MG63 (cell line): ENCODE data around the gene PAPOLA. TPM values are rescaled to one million over a fixed set of nuclear protein-coding genes. Genes with fewer than 3 reads are reported as not detected.

Experiments
- DNase-seq: peaks from one replicate; pipeline ENCODE4 v3.0.0-alpha.2; 2020
- H3K27me3 ChIP-seq: fragments of 250-450 bp; sonication (Bioruptor Pico); 2 replicates; pipeline ENCODE4 v1.5.1; 2020; ENCODE audit warnings: mild to moderate bottlenecking, moderate library complexity
- H3K36me3 ChIP-seq: fragments of 250-450 bp; sonication (Bioruptor Pico); 2 replicates; pipeline ENCODE4 v1.5.1; 2020; ENCODE audit warnings: mild to moderate bottlenecking, moderate library complexity
- H3K4me3 ChIP-seq: fragments of 250-450 bp; sonication (Bioruptor Pico); 2 replicates; pipeline ENCODE4 v1.5.1; 2020; ENCODE audit warnings: mild to moderate bottlenecking, moderate library complexity
- H3K9me3 ChIP-seq: fragments of 250-450 bp; sonication (Bioruptor Pico); 2 replicates; pipeline ENCODE4 v1.5.1; 2020; ENCODE audit warnings: mild to moderate bottlenecking, moderate library complexity
- total RNA-seq: library from RNA; depleted of rRNA; stranded (reverse); fragments of >200 nt; shearing (Covaris generic); gene quantifications from 2 replicates; pipeline ENCODE4 v1.2.3, GENCODE V29; 2014; ENCODE audit warnings: low replicate concordance

Gene PAPOLA
- total RNA-seq, 1 experiment from 2014 or later = 87.4 TPM

DNA sequence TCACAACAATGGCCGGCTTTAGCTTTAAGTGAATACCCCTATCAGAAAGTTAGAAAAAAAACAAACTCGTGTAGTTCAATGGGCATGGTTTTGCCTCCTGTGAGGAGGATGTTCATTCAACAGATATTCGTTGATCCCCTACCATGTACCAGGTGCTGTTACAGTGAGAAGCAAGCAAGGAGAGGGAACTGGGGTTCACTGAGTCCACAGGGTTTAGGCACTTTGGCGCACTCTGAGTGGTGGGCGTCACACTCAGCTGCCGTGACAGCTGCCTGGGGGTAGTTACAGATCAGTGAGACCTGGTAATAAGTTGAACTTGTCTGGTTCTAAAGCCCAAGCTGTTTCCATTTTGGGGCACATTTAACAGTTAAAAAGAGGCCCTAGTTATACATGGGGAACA lies 74.2 kb downstream of the PAPOLA start:
- Histone ChIP-seq H3K4me3 (no peak overlapping the region), H3K27me3 (no peaks in the 10 kb centered on the region), H3K36me3 (no peaks in the 10 kb centered on the region), H3K9me3 (no peaks in the 10 kb centered on the region)
- no peak for DNase-seq

DNA sequence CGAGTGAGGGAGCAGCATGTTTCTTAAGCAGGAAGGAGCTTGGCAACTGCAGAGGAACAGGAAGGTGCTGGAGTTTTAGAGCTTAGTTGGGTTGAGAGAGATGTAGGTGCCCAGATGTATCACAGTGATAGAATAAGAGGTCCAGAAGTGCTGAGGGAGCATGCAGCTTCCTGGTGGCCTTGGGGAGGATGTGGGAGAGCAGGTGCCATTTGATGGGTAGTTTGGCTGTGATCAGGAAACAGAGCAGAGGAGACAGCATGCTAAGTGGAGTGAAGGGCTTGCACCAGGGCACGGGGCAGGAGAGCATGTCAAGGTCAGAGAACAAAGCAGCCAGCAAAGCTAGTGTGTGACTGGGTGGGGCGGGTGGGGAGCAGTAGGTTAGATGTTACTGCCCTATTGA lies 74.8 kb downstream of the PAPOLA start:
- no peak for DNase-seq

DNA sequence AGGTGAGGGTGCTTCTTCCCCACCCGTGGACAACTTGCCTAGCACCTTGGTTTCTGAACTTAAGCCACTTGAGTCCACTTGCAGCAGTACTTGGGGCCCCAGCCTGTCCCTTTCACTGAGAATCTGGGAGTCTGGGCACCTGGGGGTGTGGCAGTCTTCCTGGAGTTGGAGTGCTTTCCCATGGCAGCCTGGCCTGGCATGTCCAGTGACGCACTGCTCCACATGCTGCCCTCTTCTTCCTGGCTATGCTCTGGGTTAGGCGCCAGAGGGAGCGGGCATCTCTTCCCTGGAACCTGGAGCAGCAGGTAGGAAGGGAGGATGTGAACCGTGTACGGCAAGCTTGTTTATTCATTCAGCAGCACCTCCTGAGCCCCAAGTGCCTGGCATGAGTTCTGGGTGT lies 76.4 kb downstream of the PAPOLA start:
- H3K36me3 ChIP-seq = no peaks in the 10 kb centered on the region
- no peak for DNase-seq
- no peaks in the 10 kb centered on the region for H3K9me3 ChIP-seq
- no peaks in the 10 kb centered on the region for H3K27me3 ChIP-seq
- no peak overlapping the region for H3K4me3 ChIP-seq

More for the DNA sequence above, 74.8 kb downstream of the PAPOLA start:
- no peaks in the 10 kb centered on the region for H3K36me3 ChIP-seq
- no peaks in the 10 kb centered on the region for H3K27me3 ChIP-seq
- H3K9me3 ChIP-seq = no peaks in the 10 kb centered on the region
- no peak overlapping the region for H3K4me3 ChIP-seq

DNA sequence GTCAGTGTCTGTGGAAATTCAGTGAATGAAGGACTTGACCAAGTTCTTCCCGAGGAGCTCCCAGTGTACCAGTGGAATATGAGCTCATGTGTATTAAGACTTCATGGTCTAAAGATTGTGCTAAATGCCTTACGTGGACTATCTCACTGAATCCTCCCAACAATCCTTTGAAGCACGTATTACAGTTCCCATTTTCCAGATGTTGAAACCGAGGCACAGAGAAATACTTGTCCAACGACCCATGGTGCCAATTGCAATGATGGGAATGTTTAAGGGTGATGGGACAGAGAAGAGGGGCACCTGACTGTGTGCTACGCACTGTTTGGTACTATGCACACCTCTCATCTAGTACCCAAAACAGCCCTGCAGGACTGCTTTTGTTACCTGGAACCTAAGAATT lies 77.2 kb downstream of the PAPOLA start:
- DNase-seq = no peak
- Histone ChIP-seq H3K9me3 (no peaks in the 10 kb centered on the region), H3K4me3 (no peak overlapping the region), H3K27me3 (no peaks in the 10 kb centered on the region), H3K36me3 (no peaks in the 10 kb centered on the region)

DNA sequence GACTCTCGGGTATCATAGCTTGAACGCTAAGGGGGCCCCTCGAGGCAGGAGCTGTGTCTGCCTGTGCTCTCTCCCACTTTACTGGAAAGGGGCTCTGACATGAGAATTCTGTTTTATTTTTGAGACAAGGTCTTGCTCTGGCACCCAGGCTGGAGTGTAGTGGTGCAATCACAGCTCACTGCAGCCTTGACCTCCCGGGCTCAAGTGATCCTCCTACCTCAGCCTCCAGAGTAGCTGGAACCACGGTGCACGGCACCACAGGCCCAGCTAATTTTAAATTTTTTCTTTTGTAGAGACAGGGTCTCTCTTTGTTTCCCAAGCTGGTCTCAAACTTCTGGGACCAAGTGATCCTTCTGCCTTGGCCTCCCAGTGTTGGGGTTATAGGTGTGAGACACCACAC lies 77.7 kb downstream of the PAPOLA start:
- no peaks in the 10 kb centered on the region for H3K36me3 ChIP-seq
- H3K4me3 ChIP-seq = no peak overlapping the region
- H3K9me3 ChIP-seq = no peaks in the 10 kb centered on the region
- no peaks in the 10 kb centered on the region for H3K27me3 ChIP-seq
- no peak for DNase-seq

DNA sequence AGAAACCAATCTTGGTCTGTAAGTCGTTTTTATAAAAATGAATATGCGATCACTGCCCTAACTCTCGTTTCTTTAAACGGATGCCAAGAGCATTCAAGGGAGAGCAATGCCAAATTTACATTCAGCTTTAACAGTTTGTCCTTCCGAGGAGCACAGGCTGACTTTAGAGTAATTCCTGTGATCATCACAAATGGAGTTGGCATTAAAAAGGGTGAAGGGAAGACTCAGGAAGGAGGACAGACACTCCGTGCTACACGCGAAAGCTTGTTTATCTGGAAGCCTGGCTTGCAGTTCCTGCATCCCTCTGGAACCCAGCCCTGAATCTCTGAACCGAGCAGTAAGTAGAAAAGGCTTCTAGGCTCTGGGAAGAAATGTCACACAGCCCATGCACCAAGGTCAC lies 78.4 kb downstream of the PAPOLA start:
- Histone ChIP-seq H3K36me3 (no peaks in the 10 kb centered on the region), H3K4me3 (no peak overlapping the region), H3K9me3 (no peaks in the 10 kb centered on the region), H3K27me3 (no peaks in the 10 kb centered on the region)
- no peak for DNase-seq

DNA sequence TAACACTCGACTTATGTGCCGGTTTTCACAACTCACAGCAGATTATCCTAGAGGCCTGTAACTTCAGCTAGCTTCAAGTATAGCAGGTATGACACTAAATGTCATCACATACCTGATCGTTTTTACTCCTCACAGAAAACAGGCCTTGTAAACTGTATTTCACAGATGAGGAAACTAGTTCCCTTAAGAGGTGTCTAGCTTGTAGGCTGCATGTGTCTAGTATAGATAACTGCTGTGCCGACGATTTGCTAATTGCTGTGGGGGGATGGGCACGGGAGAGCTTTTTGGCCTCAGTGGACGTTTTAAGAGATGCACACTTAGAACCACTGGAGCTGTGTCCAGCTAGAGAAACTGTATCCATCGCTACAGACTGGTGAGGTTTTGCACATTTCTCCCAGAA lies 78.8 kb downstream of the PAPOLA start:
- no peaks in the 10 kb centered on the region for H3K36me3 ChIP-seq
- no peak for DNase-seq
- H3K27me3 ChIP-seq = no peaks in the 10 kb centered on the region
- no peaks in the 10 kb centered on the region for H3K9me3 ChIP-seq
- no peak overlapping the region for H3K4me3 ChIP-seq

DNA sequence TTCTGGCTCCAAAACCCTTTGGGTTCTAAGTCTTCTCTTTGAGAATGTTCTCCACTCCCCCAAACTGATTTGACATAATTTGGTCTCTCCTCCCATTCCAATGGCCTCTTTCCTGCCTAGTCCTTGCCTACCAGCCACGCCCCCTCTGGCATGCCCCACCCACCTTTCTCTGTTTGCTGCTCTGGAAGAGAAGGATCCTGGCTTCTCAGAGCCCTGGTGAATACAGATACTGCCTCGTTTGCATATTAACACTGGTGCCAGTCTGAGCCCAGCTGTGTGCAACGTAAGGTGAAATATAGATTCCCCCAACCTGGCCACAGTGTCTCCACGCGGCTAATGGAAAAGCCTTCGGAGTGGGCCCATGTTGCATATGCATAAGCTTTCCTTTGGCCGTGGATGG lies 79.7 kb downstream of the PAPOLA start:
- Histone ChIP-seq H3K27me3 (no peaks in the 10 kb centered on the region), H3K9me3 (no peaks in the 10 kb centered on the region), H3K4me3 (no peak overlapping the region), H3K36me3 (no peaks in the 10 kb centered on the region)
- no peak for DNase-seq

DNA sequence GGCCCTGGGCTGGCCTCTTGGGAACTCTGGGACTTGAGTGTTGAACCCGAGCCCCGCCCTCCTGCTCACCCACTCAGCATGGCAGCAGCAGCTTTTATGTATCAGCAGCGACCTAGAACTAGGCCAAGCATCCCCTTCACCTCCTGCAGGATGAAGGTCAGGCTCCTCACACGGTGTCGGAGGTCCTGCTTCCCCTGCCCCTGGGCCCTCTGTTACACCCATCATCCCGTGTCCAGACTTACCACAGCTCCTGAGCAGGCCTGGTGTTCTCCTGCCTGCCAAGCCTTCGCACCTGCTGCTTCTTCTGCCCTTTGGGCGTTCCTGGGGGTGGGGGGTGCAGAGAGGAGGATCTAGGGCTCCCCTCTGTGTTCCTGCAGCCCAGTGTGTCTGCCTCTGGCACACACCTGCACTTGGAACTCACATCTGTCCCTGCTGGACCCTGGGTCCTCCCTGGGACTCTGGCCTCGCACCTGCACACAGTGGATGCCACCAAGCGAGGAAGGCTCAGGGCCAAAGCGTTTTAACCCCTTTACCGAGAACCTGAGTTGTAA lies 80.3 kb downstream of the PAPOLA start:
- no peaks in the 10 kb centered on the region for H3K9me3 ChIP-seq

DNA sequence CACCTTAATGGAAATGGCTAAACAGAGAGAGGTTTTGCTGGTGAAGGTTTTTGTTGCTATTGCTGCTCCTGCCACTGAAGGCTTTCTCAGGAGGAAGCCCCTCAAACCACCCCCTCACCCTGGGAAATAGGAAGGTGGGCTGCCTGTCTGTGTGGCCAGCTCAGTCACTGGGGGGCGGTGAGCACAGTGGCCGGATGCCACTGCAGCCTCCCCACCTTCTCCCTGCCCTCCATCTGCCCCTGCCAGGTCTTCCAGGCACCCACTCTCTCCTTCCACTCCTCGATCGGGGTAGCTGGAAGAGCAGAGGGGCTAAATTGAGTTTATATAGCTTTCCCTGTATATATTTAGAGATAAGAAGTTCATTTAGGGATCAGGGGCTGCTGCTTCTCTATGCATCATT lies 80.8 kb downstream of the PAPOLA start:
- Histone ChIP-seq H3K4me3 (no peak overlapping the region), H3K9me3 (no peaks in the 10 kb centered on the region), H3K36me3 (no peaks in the 10 kb centered on the region), H3K27me3 (no peaks in the 10 kb centered on the region)
- DNase-seq = no peak

More for the DNA sequence above, 80.3 kb downstream of the PAPOLA start:
- no peak for DNase-seq
- H3K4me3 ChIP-seq = no peak overlapping the region
- H3K27me3 ChIP-seq = no peaks in the 10 kb centered on the region
- H3K36me3 ChIP-seq = no peaks in the 10 kb centered on the region

DNA sequence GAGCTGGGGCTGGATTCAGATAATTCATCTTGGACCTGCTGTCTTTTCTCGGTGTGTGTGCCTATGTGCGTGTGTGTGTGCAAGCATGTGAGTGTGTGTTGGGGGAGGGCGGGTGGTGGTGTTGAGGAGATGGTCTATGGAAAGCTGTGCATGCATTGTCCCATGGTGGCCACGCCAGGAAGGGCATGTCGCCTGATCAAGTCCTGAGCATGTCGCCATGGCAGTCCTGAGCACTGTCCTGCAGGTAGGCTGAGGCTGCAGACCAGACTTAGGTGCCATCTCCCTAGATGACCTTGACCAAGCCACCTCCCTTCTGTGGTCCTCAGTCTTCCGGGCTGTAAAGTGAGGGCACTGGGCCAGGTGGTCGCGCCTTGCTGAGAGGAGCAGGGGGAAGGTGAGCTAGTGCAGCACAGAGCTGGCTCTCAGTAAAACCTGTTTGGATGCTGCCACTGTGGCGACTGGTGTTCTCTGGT lies 81.4 kb downstream of the PAPOLA start:
- Histone ChIP-seq H3K27me3 (no peaks in the 10 kb centered on the region), H3K9me3 (no peaks in the 10 kb centered on the region), H3K4me3 (no peak overlapping the region), H3K36me3 (no peaks in the 10 kb centered on the region)
- DNase-seq = no peak

DNA sequence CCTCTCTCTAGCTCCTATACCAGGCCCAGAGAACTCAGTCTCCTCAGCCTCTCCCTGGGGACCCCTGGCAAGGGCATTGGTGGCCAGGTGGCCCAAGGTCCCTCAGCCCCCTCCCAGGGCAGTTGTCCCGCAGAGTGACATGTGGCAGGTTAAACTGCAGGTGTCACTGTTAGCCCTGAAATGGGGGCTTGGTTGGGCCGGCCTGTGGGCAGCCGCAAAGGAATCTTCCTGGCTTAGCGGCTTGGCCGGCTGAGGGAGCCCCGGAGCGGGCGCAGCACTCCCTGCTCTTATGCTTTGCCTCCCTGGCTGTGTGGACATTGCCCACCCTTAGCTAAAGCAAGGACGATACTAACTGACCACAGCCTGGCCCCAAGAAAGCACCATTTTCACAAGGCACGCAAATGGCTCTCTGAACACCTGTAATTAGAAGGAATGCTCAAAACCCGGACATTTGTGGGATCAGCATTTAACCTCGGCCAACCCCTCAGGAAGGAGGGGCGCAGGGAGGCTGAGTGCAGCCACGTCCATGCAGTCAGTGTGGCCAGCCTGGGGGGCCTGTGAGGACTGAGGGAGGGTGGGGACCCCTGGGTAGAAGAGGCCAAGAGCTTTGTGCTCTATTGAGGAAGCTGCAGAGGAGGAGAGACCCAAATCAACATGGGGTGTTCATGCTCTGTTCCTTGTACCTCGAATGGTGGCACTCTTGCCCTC lies 82.2 kb downstream of the PAPOLA start:
- peak; percentile 4 for DNase-seq

DNA sequence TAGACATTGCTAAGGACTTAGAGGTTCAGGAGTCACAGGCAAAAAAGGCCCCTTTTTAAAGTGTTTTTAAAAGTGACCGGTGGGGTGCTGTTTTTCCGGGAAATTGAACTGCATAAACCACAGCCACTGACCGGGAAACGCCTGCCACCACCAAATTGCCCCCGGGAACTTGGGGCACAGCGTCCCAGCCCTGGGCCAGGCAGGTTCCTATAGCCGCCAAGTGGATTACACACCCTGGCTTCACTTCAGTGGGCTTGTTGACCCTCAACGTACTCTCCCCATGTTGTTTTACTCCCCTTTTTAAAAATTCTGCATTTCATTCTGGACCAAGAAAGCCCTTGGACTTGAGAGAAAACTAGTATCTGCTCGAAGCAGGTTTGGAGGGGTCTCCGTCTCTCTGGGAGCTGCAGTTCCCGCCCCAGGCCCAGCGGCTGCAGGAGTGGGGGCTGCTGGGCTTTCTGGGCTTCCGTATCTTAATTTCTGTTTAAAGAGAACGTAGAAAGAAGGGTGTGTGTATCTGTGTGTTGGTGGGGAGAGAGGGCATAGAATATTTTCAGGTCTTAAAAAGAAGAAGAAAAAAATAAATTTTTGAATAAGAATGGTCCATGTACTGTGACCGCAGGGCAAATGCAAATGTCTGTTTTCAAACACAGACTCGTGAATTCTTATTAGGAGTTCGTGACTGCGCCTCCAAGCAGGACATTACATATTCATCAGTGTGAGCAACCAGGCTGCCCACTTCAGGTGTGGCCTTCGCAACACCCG lies 82.9 kb downstream of the PAPOLA start:
- no peak for DNase-seq
- H3K36me3 ChIP-seq = no peaks in the 10 kb centered on the region
- no peaks in the 10 kb centered on the region for H3K27me3 ChIP-seq
- H3K4me3 ChIP-seq = no peak overlapping the region
- H3K9me3 ChIP-seq = no peaks in the 10 kb centered on the region

More for the DNA sequence above, 82.2 kb downstream of the PAPOLA start:
- Histone ChIP-seq H3K36me3 (no peaks in the 10 kb centered on the region), H3K27me3 (no peaks in the 10 kb centered on the region), H3K9me3 (no peaks in the 10 kb centered on the region), H3K4me3 (no peak overlapping the region)

DNA sequence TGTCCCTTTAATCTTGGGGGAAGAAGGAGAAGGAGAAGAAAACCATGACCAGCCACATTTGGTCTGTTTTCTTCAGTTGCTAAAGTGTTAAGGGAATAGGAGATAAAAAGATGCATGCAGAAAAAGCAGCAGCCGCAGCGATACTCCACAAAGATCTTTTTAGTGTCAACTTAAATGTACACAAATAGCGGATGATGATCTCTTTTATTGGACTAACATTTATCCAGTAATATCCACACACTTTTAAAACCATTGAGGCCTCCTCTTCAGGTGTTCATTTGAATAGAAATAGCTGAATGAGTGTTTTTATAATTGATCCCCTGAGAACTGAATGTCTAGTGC lies 83.5 kb downstream of the PAPOLA start:
- no peak for DNase-seq
- Histone ChIP-seq H3K27me3 (no peaks in the 10 kb centered on the region), H3K4me3 (no peak overlapping the region), H3K36me3 (no peaks in the 10 kb centered on the region), H3K9me3 (no peaks in the 10 kb centered on the region)

DNA sequence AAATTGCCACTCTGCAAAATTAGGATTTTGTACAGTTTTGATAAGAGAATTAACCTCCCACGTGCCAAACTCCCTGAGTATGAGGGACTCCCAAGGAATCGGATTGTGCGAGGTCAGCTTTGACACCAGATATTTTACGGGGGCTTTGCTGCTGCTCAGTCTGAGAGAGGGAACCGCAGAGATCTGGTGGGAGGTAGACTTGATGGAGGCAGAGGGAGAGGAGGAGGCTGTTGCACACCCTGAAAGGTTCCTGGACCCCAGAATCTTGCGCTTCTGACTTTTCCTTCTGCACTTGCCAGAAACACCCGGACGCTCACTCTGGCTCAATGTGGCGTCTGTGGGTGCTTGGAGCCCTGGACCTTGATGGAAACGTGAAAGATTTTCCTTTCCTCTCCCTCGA lies 83.9 kb downstream of the PAPOLA start:
- no peak for DNase-seq
- Histone ChIP-seq H3K4me3 (no peak overlapping the region), H3K27me3 (no peaks in the 10 kb centered on the region), H3K9me3 (no peaks in the 10 kb centered on the region), H3K36me3 (no peaks in the 10 kb centered on the region)

DNA sequence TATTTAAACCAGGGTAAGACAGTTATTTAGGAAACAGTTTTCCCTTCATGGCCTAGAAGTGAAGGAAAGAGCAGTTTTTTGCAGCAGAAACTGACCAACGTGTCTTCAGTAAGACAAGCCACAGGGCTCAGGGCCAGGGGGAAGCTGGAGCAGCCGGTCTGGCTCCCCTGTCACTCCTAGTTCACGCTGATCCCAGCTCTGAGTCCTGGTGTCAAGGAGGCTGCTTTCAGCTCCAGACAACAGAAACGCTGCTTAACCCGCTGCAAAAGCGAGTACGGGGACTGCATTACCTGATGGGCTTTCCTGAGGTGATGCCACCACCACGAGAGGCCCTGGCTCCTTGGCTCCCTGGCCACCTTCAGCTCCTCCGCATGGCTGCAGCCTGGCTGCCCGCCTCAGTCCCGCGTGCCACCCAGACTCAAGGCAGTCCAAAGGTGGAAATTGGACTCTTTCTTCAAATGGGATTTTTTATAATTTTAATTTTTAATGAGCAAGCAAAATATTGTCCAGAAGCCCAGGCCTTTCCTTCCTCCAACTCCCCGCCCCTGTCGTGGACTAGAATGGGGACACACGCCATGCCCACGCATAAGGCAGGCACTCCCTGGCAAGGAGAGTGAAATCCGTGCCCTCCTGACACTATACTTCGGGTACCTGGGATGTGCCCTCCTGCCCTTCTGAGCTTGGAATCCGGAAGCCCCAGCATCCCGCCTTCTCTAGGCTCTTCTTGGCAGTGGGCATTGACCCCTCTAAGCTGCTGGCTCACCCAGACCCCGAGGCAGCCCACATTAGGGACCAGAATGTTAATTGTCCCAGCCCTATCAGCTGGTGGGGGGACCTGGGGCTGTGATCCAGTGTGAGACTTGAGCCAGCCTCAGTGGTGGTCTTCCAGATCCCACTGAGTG lies 85.0 kb downstream of the PAPOLA start:
- no peaks in the 10 kb centered on the region for H3K9me3 ChIP-seq
- no peaks in the 10 kb centered on the region for H3K36me3 ChIP-seq
- H3K4me3 ChIP-seq = no peak overlapping the region
- H3K27me3 ChIP-seq = no peaks in the 10 kb centered on the region
- no peak for DNase-seq

DNA sequence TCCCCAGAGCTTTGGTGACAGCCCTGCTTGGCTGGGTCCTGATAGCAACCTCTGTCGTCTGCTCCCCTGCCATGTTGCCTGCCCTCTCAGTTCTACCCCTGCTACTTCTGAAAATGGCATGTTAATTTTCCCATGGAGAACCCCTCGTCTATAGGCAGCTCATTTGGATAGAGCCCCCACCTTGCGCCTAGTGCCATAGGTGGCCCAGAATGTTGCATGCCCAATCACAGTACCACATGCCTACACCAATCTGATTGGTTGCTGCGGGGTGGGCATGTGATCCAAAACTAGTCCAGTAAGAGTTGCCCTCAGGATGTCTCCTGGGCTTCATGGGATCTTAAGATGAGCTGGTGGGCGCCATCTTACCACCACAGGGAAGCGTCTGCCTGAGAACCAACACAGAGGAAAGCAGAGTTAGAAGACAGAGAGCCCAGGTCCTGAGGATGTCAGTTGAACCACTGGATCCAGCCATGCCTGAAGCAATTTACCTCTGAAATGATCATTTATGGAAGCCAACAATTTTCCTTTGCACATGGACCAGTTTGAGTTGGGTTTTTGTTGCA lies 85.7 kb downstream of the PAPOLA start:
- Histone ChIP-seq H3K36me3 (no peaks in the 10 kb centered on the region), H3K4me3 (no peak overlapping the region), H3K27me3 (no peaks in the 10 kb centered on the region), H3K9me3 (no peaks in the 10 kb centered on the region)
- DNase-seq = no peak
